ENCODE measurements around the gene CCDC180.

Gene CCDC180

DNA sequence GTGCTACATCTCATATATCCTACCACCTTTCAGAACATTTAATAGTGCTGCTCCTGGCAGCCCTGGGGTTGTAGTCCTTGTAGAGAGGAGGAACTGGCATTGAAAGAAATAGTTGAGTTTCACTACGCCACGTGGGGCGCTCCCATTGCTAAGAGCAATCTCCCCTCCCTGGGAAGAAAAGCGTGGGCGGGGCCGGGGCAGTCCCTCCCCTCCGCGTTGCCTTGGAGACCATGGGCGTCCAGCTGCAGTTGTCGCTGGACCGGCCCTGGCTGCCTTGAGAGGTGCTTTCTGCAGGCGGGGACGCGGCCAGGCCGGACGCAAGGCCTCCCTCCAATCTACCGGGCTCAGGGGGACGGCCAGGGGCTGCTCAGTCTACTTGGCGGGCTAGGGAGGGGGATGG lies 368 bp upstream of the CCDC180 start:
- peak; percentile 54 for DNase-seq (ENCODE audit: low spot score)
- no peak for TF ChIP-seq CTCF (conservative IDR thresholded peaks at IDR 0.05; ENCODE audit: low read depth)
- POLR2A ChIA-PET (ENCODE audit: low non-redundant PET), result no interaction called here
- CTCF ChIA-PET, result interaction anchor here (0.5 to 1.2 kb wide), 4 partner anchors 10 to 96 kb away, joined by 3 to 4 read pairs (median 3); no protein-coding TSS in a partner anchor
- no peak overlapping the region for H3K27ac ChIP-seq

GRCh38 chr9:97309260-97309659 lies 1.8 kb downstream of the CCDC180 start:
- no peak overlapping the region for H3K27ac ChIP-seq
- CTCF ChIA-PET, result interaction anchor here (0.7 to 1.0 kb wide), 2 partner anchors 247 to 453 kb away, joined by 3 to 5 read pairs; no protein-coding TSS in a partner anchor
- POLR2A ChIA-PET (ENCODE audit: low non-redundant PET), result no interaction called here
- no peak for DNase-seq (ENCODE audit: low spot score)
- no peak for TF ChIP-seq CTCF (conservative IDR thresholded peaks at IDR 0.05; ENCODE audit: low read depth)

GRCh38 chr9:97310023-97310422 lies 2.6 kb downstream of the CCDC180 start:
- POLR2A ChIA-PET (ENCODE audit: low non-redundant PET), result no interaction called here
- DNase-seq (ENCODE audit: low spot score), result no peak
- CTCF ChIA-PET, result interaction anchor here (0.7 to 1.0 kb wide), 2 partner anchors 246 to 453 kb away, joined by 3 to 5 read pairs; no protein-coding TSS in a partner anchor
- no peak for TF ChIP-seq CTCF (conservative IDR thresholded peaks at IDR 0.05; ENCODE audit: low read depth)
- no peak overlapping the region for H3K27ac ChIP-seq

GRCh38 chr9:97310896-97311295 lies 3.4 kb downstream of the CCDC180 start:
- TF ChIP-seq CTCF (conservative IDR thresholded peaks at IDR 0.05; ENCODE audit: low read depth), result no peak
- ChIA-PET CTCF (interaction anchor here (1.0 kb wide), 1 partner anchor 288 kb away, joined by 4 read pairs; no protein-coding TSS in a partner anchor), POLR2A (ENCODE audit: low non-redundant PET) (no interaction called here)
- no peak overlapping the region for H3K27ac ChIP-seq
- no peak for DNase-seq (ENCODE audit: low spot score)

- no peak for TF ChIP-seq CTCF (conservative IDR thresholded peaks at IDR 0.05; ENCODE audit: low read depth)
- no peak overlapping the region for H3K27ac ChIP-seq
- CTCF ChIA-PET, result interaction anchor here (0.5 kb wide), 1 partner anchor 287 kb away, joined by 4 read pairs; no protein-coding TSS in a partner anchor
- POLR2A ChIA-PET (ENCODE audit: low non-redundant PET), result no interaction called here
- DNase-seq (ENCODE audit: low spot score), result no peak
Observed at GRCh38 chr9:97311798-97312500, 4.5 kb downstream of the CCDC180 start.

- ChIA-PET POLR2A (ENCODE audit: low non-redundant PET) (no interaction called here), CTCF (interaction anchor here (0.6 kb wide), 1 partner anchor 129 kb away, joined by 5 read pairs; no protein-coding TSS in a partner anchor)
- no peak overlapping the region for H3K27ac ChIP-seq
- DNase-seq (ENCODE audit: low spot score), result no peak
- no peak for TF ChIP-seq CTCF (conservative IDR thresholded peaks at IDR 0.05; ENCODE audit: low read depth)
Observed at GRCh38 chr9:97312556-97312955, 5.1 kb downstream of the CCDC180 start.

Measured in RWPE1 (cell line).